HG03095 (cell line): ENCODE results near the gene COG6.

ENCODE experiments used
- ATAC-seq: cut with Tn5 transposase; IDR thresholded peaks from one replicate; pipeline ENCODE4 v1.9.1; 2021; ENCODE audit warnings: moderate library complexity; ENCODE audit not compliant: unreplicated experiment

Gene COG6

DNA sequence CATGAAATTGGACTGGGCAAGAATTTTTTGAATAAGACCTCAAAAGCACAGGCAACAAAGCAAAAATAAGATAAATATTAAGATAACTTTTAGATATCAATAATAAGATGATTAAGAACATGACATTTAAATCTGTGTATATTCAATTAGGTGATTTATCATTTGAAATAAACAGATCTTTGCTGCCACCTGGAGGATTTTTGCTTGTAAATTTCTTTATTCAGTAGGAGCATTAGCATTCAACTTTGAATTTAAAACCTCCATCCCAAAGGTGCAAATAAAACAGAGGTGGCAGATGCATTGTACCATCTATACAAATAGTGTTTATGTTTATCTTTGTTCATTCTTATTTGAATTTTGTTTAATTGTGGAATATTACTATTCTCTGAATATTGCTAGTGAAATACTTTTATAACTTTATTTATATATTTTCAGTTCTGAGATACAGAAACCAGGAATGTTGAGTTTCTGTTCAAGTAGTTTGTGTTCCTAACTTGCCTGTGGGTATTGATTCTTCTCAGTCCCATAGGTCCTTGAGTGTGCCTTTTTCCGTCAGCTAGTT, 20.9 kb downstream of the COG6 start:
- no peak for ATAC-seq

DNA sequence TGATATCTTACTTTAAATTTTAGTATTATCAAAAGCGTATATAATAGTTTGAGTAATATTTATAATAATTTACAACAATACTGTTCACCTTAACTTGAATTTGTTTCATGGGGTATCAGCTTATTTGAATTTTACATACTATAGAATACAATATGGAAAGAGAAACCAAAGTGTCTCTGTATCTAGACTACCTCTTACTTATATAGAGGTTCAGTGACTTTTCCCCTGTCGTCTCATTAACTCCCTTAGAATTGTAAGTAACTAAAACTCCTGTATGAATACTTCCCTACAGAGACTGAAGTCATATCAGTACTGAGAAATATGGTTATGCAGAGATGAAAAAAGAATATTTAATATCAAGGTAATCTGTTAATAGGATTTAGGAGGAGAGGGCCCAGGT, 26.8 kb downstream of the COG6 start:
- no peak for ATAC-seq

DNA sequence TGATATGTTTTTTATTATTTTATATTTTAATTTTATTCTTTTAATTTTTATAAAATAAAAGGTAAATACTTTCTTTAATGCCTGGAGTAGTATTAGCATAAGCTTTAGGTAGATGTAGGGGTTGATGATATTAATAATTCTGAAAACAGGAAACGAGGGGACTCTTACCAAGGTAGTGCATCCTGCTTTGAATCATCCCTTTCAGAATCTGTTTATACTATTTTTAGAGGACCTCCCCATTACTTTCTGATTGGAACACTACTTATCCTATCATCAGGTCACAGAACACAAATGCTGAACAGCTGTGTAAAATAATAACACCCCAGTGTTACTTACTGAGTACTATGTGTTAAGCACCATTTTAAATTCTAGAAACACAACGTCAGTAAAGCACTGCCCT, 27.3 kb downstream of the COG6 start:
- ATAC-seq, result peak; percentile 82

DNA sequence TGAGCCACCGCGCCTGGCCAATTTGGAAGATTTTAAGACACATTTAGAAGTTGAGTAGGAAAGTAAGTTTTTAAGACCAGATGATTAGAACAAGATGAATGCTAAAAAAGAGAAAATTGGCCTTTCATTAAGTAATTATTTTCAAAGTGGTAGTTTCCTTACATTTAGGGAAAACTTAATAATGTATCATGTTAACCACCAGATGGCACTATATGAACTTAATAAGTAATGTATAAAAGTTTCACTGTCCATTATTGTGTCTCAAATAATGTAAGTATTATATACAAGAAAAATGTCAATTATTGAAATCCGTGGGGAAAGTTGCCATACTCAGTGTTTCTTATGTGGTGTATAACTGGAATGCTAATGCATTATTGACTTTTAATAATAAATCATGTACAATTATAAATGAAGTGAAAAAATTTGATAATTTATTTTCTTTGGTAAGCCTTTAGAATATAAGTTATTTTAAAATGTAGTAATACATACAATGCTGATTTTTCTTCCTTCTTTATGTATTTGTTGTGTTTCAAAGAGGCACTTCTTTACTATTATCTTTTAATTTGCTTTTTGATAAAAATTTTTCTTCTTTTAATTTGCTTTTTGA, 29.2 kb downstream of the COG6 start:
- no peak for ATAC-seq

DNA sequence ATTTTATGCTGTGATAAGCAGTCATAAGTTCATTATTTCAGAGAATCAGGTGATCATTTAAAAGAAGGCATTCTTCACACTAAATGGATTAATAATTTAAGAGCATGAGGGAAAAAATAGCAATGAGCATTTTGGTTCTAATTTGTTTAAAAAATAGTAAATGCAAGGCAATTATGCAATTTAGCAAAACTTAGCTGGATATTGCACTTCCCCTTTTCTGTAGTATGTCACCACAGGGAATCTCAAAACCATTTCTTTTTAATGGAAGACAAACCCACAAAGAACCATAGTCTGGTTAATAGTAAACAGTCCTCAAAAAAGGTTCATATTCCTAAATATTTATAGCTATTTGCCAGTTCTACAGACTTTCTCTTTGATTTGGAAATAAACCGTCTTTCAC, 30.2 kb downstream of the COG6 start:
- no peak for ATAC-seq

DNA sequence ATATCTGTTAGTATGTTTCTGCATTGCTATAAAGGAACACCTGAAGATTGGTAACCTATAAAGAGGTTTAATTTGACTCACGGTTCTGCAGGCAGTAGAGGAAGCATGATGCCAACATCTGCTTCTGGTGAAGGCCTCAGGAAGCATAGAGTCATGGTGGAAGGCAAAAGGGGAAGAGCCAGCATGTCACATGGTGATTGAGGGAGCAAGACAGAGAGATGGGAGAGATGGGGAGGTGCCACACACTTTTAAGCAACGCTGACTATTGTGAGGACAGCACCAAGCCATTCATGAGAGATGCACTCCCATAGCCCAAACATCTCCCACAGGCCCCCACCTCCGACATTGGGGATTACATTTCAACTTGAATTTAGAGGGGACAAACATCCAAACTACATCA, 32.8 kb downstream of the COG6 start:
- ATAC-seq, result peak; percentile 19

DNA sequence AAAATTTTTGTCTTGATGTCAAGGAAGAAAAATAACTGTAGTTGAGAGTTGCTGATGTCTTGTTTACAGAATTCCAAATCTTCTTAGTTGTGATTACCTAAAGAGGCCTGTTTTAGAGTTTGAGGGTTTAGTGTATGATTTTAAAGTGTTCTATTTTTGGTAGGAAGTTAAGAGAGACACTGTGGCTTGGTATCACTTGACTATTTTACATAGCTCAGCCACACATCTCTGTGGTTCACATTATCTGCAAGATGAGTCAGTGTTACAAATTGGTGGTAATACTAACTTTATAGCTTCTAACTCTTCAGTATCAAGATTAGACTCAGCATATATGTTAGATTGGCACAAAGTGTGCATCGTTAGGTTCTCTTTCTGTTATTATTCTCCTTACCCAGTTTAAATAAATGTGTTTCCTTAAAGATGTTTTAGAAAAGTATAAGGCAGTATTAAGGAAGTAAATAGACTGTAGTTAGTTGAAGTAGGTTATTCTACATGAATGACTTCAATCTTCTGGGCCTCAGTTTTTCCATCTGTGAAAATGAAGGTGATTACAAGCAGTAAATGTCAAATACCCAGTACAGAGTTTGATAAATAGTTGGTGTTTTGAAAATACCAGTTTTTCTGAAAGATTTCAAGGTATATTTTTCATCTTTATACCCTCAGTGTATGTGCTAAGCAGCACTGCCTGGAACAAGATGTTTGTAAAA, 33.4 kb downstream of the COG6 start:
- peak; percentile 82 for ATAC-seq

DNA sequence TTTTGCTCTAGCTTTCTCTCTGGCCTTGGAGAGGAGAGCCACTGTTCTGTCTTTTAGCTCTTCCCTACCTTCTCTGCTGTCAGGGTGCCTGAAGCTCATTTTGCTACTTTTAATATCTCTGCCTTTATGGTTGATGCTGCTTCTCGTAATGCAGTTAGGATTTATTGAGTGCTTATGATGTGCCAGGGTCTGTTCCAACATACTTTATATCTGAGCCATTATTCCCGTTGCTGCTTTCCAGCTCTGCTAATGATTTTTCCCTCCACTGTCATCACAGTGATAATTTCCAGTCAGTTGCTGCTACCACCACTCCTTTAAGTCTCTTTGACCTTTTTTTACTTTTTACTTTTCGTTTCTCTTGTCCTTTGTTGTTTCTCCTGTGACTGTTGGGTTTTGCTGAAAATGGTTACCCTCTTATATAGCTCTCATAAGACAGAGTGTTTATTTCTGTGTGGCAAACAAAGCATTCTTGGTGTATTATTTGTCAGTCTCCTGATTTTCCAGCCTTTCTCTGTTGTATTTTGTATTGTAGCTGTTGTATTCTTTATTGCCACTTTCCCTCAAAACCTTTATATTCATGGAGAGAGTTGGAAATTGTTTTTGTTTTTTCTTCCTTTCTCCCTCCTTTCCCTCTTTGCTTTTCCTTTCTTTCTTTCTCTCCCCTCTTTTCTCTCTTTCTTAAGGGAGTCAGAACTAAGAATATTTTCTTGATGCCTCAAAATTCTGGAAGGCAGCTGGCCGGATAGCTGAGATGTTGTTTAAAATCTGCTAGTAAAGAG, 37.4 kb downstream of the COG6 start:
- ATAC-seq, result no peak

DNA sequence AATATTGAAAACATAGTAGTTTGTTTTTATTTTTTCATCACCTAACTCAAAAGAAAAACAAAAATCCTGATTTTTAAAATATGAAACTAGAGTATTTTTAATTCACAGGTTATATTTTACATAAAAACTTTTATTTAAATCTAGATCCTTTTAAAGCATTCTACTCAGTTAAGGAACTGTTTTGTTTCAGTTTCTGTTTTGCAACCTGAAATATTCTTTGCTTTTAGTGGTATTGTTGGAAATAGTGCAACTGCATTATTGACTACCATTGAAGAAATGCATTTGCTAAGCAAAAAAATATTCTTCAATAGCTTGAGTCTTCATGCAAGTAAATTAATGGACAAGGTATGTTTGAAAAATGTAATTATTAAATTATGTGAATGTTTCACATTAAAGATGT, 43.8 kb downstream of the COG6 start:
- ATAC-seq, result peak; percentile 52

DNA sequence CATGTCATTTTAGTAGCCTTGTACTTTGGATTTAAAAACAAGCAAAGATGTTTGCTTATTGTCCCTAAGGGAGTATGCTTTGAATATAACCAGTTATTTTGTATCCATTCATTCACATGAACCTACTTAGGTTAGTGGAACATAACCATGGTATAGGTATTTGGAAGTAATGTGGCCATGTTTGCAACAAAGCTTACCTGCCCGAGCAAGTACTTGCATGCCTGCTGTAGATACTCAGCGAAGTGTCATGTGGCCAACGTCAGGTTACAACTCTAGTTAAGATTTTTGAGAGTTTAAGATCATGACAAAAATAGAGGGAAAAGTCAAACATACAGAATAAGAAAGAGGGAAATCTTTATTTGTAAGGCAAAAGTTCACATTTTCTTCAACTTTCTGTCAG, 57.2 kb downstream of the COG6 start:
- no peak for ATAC-seq

DNA sequence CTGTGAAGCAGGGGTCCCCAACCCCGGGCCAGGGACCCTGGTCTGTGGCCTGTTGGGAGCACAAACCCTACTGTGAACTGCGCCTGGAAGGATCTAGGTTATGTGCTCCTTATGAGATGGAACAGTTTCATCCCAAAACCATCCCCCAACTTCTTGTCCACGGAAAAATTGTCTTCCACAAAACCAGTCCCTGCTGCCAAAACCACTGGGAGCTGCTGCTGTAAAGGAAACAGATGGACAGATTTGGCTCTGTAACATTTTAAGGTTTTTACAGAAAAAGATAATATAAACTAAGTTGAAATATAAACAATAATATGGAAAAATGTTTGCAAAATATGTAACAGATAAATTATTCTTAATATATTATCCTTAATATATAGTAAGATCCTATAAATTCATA, 73.7 kb downstream of the COG6 start:
- no peak for ATAC-seq

DNA sequence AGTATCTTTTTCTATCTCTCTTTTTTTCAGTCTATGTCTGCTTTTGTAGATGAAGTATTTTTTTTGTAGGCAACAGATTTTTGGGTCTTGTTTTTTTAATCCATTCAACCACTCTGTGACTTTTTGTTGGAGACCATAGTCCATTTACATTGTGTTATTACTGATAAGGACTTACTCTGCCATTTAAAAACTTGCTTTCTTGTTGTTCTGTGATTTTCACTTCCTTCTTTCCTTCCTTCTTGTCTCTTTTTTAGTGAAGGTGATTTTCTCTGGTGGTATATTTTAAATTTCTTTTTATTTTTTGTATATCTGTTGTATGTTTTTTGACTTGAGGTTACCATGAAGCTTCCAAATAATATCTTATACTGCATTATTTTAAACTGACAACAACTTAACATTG, 79.5 kb downstream of the COG6 start:
- ATAC-seq, result no peak

DNA sequence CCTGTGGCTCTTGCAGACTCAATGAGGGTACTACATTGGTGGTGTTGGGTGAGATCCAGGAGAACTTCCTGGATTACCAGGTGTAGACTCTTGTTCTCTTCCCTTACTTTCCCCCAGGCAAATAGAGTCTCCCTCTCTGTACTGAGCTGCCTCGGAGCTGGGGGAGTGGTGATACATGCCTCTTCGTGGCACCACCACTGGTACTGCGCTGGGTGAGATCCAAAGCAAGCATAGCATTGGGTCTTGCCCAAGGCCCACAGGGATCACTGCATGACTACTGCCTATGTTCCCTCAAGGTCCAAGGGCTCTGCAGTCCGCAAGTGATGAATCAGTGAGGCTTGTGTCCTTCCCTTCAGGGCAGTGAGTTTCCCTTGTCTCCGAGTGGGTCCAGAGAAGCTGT, 81.6 kb downstream of the COG6 start:
- ATAC-seq, result no peak

DNA sequence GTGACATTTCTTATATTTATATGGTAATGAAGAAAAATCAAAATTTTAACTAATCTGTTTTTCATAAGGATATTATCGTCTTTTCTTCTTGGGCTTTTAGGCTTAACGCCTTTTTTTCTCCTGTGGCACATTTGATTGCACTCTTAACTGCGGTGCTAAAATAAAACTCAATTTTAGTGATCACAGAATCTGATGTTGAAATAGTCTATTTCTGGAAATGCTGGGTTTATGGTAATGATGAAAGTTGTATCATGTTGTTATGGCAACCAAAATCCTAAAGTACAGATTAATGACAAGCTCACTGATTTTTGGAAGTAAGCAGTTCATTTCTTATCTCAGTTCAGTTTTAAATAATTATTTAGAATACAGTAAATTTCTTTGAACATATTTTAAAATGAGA, 85.3 kb downstream of the COG6 start:
- no peak for ATAC-seq

DNA sequence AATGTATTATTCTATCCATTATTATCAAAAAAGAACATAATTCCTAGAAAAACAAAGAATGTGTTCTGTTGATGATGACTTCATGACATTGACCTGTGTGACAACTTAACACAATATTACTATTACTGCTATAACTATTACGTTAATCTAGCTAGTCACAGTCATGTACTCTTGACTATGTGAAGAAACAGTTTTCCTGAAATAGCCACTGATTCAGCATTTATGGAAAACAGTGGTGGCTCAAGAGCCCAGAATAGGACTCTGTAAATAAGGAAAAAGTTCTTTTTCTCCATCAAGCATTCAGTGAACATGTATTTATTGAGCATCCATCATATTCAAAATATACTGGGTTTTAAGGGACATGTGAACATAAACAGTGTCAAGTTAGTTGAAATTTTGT, 93.5 kb downstream of the COG6 start:
- ATAC-seq, result no peak

DNA sequence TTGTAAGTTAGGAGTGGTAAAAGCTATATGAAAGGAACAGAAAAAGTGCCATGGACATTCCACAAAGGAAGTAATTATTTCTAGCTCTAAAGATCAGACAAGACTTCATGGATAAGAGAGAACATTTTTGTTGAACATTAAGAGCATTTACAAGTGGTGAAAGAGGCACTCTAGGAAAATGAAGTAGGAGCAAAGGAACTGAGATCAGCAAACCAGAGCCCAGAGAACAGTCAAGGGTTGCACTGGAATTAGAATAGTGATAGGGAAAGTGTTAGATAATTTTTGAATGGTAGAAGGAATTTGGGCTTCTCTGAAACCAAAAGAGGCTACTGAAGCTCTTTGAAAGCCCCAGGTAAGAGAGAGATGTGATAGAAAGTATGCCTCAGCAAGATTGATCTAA, 94.1 kb downstream of the COG6 start:
- no peak for ATAC-seq

DNA sequence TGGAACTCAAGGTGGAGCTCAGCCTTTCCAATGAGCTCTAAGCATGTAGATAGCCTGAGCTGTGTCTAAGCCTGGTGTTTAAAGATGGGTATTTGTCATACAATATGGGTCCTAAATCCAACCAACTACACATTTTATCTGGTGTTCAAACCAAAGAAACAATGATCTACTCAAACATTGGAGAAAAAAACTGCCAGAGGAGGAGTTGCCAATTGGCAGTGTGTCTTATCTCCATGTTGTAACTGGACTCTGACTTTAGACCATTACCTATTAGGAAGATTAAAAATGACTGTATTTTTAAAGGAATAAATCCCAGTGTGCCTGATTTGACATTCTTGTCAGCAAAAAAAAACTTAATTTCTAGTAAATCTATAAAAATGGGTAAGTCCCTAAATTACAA, 96.3 kb downstream of the COG6 start:
- ATAC-seq, result no peak

DNA sequence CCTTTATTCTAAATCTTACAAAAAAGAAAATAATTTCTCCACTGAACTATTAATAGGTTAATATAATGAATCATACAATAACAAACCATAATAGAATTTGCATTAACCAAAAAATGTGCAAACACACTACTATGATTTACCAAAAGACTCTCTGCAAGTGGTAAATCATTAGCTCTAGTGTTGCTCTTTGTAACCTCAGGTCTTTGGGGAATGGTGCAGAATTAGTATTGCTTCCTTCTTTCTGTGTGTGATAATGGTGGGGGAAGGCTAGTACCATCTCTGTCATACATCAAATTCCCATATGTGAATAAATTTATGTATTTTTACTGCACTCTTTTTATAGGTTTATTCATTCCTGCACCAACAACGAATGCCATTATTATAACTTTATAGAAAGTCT, 105.1 kb downstream of the COG6 start:
- peak; percentile 66 for ATAC-seq

DNA sequence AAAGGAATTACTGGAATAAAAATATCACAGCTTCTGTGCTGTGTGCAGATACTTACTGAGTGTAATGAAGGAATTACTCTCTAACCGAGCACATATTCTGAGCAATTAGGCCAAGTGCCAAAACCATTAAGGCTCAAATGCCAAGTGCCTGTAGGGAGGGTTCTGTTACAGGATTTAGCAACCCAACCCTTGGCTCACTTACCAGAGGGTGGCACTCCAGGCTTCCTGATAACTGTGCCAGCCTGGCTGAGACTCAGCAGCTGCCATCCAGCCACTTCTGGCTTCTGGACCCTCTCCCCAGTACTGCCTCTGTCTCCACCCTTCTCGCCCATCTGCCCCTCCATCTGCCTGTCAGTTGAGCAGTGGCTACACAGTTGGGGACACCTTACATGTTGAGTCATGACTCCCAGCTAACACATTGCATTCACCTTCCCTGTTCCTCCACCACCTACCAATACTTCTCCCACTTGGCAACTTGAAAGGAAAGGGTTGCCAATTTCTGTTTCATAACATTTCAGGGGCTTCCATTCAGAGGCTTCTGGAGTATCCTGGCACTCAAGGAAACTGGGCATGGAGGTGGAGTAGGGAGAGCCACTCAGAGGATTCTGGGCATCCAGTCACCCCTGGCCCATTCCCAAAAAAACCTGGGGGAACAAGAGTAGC, 110.5 kb downstream of the COG6 start:
- no peak for ATAC-seq

DNA sequence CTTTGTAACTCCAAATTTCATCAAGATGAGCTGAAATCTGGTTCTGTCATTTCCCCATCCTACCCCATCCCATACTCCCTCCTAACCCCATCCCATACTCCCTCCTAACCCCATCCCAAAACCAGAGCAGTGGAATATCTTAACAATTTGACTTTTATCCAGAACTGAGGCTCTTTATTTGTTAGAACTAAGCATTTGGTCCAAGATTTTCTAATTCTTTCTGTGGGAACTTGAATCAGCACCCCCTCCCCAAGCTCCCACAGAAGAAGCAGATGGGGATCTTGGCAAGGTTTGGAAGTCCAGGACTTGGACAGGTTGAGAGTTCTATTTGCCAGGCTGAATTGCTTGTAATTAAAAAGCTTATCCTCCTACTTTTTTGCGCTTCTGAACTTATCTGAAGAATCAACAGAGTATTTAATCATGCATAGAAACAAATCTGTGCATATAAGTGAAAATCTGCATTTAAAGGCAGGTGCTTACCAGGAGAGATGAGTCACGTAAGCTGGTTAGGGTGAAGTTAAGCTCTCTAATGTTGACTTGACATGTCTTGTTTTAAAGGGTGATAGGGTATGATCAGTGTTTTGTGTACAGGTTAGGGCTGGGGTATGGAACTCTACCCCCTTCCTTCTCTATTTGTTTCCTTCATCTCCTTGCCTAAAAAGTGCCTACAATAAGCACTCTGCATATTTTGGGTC, 111.1 kb downstream of the COG6 start:
- ATAC-seq, result no peak
